Measurements from ENCODE around the gene COL13A1. TPM values are rescaled to one million over a fixed set of nuclear protein-coding genes. Genes with fewer than 3 reads are reported as not detected.

COL13A1 gene
- not detected in 2 replicates for total RNA-seq

GRCh38 chr10:69801434-69802315 lies at the start of gene COL13A1:
COL13A1 (plus strand) TSS chr10:69801906; CDS start chr10:69802424, 518 bp downstream.
- no peak for DNase-seq (ENCODE audit: low spot score)
- Mint-ChIP-seq H3K27ac (no peak within 1 kb of the TSS), H3K36me3 (ENCODE audit: low read depth) (peaks cover 2% of the 10 kb centered on the region), H3K9me3 (no peaks in the 10 kb centered on the region), H3K4me3 (peak within 1 kb of the TSS; percentile 1), H3K4me1 (ENCODE audit: low read depth) (no peaks in the 10 kb centered on the region), H3K27me3 (ENCODE audit: insufficient read depth) (peaks cover 55% of the 10 kb centered on the region)
- intact Hi-C loops (cut with micrococcal nuclease), result loop anchor here (2.0 kb wide), 1 partner anchor 157 kb away; no protein-coding TSS in a partner anchor

GRCh38 chr10:69752479-69752878 lies 49.2 kb upstream of the COL13A1 start:
- intact Hi-C loops (cut with micrococcal nuclease), result no loop called here
- H3K27ac Mint-ChIP-seq, result no peak overlapping the region
- H3K27me3 Mint-ChIP-seq (ENCODE audit: insufficient read depth), result peaks cover 20% of the 10 kb centered on the region
- no peaks in the 10 kb centered on the region for H3K9me3 Mint-ChIP-seq
- no peak overlapping the region for H3K4me3 Mint-ChIP-seq
- no peaks in the 10 kb centered on the region for H3K4me1 Mint-ChIP-seq (ENCODE audit: low read depth)
- no peaks in the 10 kb centered on the region for H3K36me3 Mint-ChIP-seq (ENCODE audit: low read depth)
- DNase-seq (ENCODE audit: low spot score), result no peak

GRCh38 chr10:69756279-69756678 lies 45.4 kb upstream of the COL13A1 start:
- intact Hi-C loops (cut with micrococcal nuclease), result no loop called here
- H3K4me3 Mint-ChIP-seq, result no peak overlapping the region
- H3K4me1 Mint-ChIP-seq (ENCODE audit: low read depth), result no peaks in the 10 kb centered on the region
- H3K27me3 Mint-ChIP-seq (ENCODE audit: insufficient read depth), result peaks cover 11% of the 10 kb centered on the region
- DNase-seq (ENCODE audit: low spot score), result no peak
- H3K36me3 Mint-ChIP-seq (ENCODE audit: low read depth), result no peaks in the 10 kb centered on the region
- no peak overlapping the region for H3K27ac Mint-ChIP-seq
- H3K9me3 Mint-ChIP-seq, result no peaks in the 10 kb centered on the region

- Mint-ChIP-seq H3K36me3 (ENCODE audit: low read depth) (no peaks in the 10 kb centered on the region), H3K4me3 (no peak overlapping the region), H3K27me3 (ENCODE audit: insufficient read depth) (peaks cover 8% of the 10 kb centered on the region), H3K27ac (no peak overlapping the region), H3K4me1 (ENCODE audit: low read depth) (no peaks in the 10 kb centered on the region), H3K9me3 (no peaks in the 10 kb centered on the region)
- DNase-seq (ENCODE audit: low spot score), result no peak
- intact Hi-C loops (cut with micrococcal nuclease), result no loop called here
Measured at GRCh38 chr10:69757206-69757552, 44.5 kb upstream of the COL13A1 start.

- Mint-ChIP-seq H3K9me3 (no peaks in the 10 kb centered on the region), H3K36me3 (ENCODE audit: low read depth) (no peaks in the 10 kb centered on the region), H3K4me1 (ENCODE audit: low read depth) (no peaks in the 10 kb centered on the region), H3K4me3 (no peak overlapping the region), H3K27me3 (ENCODE audit: insufficient read depth) (peaks cover 8% of the 10 kb centered on the region), H3K27ac (no peak overlapping the region)
- intact Hi-C loops (cut with micrococcal nuclease), result no loop called here
- no peak for DNase-seq (ENCODE audit: low spot score)
Measured at GRCh38 chr10:69757553-69758309, 44.0 kb upstream of the COL13A1 start.

- Mint-ChIP-seq H3K9me3 (no peaks in the 10 kb centered on the region), H3K27me3 (ENCODE audit: insufficient read depth) (peaks cover 8% of the 10 kb centered on the region), H3K36me3 (ENCODE audit: low read depth) (no peaks in the 10 kb centered on the region), H3K4me3 (no peak overlapping the region), H3K4me1 (ENCODE audit: low read depth) (no peaks in the 10 kb centered on the region), H3K27ac (no peak overlapping the region)
- intact Hi-C loops (cut with micrococcal nuclease), result no loop called here
- DNase-seq (ENCODE audit: low spot score), result no peak
Measured at GRCh38 chr10:69758310-69758728, 43.4 kb upstream of the COL13A1 start.

- no peak overlapping the region for H3K4me3 Mint-ChIP-seq
- H3K27me3 Mint-ChIP-seq (ENCODE audit: insufficient read depth), result peaks cover 4% of the 10 kb centered on the region
- intact Hi-C loops (cut with micrococcal nuclease), result no loop called here
- no peaks in the 10 kb centered on the region for H3K4me1 Mint-ChIP-seq (ENCODE audit: low read depth)
- H3K27ac Mint-ChIP-seq, result no peak overlapping the region
- no peaks in the 10 kb centered on the region for H3K36me3 Mint-ChIP-seq (ENCODE audit: low read depth)
- DNase-seq (ENCODE audit: low spot score), result no peak
- H3K9me3 Mint-ChIP-seq, result no peaks in the 10 kb centered on the region
Measured at GRCh38 chr10:69759641-69760040, 42.1 kb upstream of the COL13A1 start.

- Mint-ChIP-seq H3K36me3 (ENCODE audit: low read depth) (no peaks in the 10 kb centered on the region), H3K9me3 (no peaks in the 10 kb centered on the region), H3K27me3 (ENCODE audit: insufficient read depth) (peaks cover 2% of the 10 kb centered on the region), H3K27ac (no peak overlapping the region), H3K4me1 (ENCODE audit: low read depth) (no peaks in the 10 kb centered on the region), H3K4me3 (no peak overlapping the region)
- no peak for DNase-seq (ENCODE audit: low spot score)
- intact Hi-C loops (cut with micrococcal nuclease), result no loop called here
Measured at GRCh38 chr10:69760072-69760471, 41.6 kb upstream of the COL13A1 start.

GRCh38 chr10:69761320-69761719 lies 40.4 kb upstream of the COL13A1 start:
- intact Hi-C loops (cut with micrococcal nuclease), result no loop called here
- Mint-ChIP-seq H3K27me3 (ENCODE audit: insufficient read depth) (no peaks in the 10 kb centered on the region), H3K9me3 (no peaks in the 10 kb centered on the region), H3K4me1 (ENCODE audit: low read depth) (no peaks in the 10 kb centered on the region), H3K36me3 (ENCODE audit: low read depth) (no peaks in the 10 kb centered on the region), H3K4me3 (no peak overlapping the region), H3K27ac (no peak overlapping the region)
- no peak for DNase-seq (ENCODE audit: low spot score)

- H3K36me3 Mint-ChIP-seq (ENCODE audit: low read depth), result no peaks in the 10 kb centered on the region
- no peaks in the 10 kb centered on the region for H3K9me3 Mint-ChIP-seq
- no peaks in the 10 kb centered on the region for H3K4me1 Mint-ChIP-seq (ENCODE audit: low read depth)
Measured at GRCh38 chr10:69766161-69766910, 35.4 kb upstream of the COL13A1 start.

GRCh38 chr10:69767793-69768192 lies 33.9 kb upstream of the COL13A1 start:
- Mint-ChIP-seq H3K27me3 (ENCODE audit: insufficient read depth) (no peaks in the 10 kb centered on the region), H3K4me3 (no peak overlapping the region), H3K36me3 (ENCODE audit: low read depth) (no peaks in the 10 kb centered on the region), H3K4me1 (ENCODE audit: low read depth) (no peaks in the 10 kb centered on the region), H3K9me3 (no peaks in the 10 kb centered on the region), H3K27ac (no peak overlapping the region)
- DNase-seq (ENCODE audit: low spot score), result no peak
- intact Hi-C loops (cut with micrococcal nuclease), result no loop called here

More at GRCh38 chr10:69766161-69766910, 35.4 kb upstream of the COL13A1 start:
- no peak for DNase-seq (ENCODE audit: low spot score)
- intact Hi-C loops (cut with micrococcal nuclease), result no loop called here
- H3K27me3 Mint-ChIP-seq (ENCODE audit: insufficient read depth), result no peaks in the 10 kb centered on the region
- H3K4me3 Mint-ChIP-seq, result no peak overlapping the region
- H3K27ac Mint-ChIP-seq, result no peak overlapping the region

GRCh38 chr10:69768386-69768785 lies 33.3 kb upstream of the COL13A1 start:
- no peaks in the 10 kb centered on the region for H3K9me3 Mint-ChIP-seq
- intact Hi-C loops (cut with micrococcal nuclease), result no loop called here
- no peak overlapping the region for H3K4me3 Mint-ChIP-seq
- H3K36me3 Mint-ChIP-seq (ENCODE audit: low read depth), result no peaks in the 10 kb centered on the region
- H3K4me1 Mint-ChIP-seq (ENCODE audit: low read depth), result no peaks in the 10 kb centered on the region
- no peak for DNase-seq (ENCODE audit: low spot score)
- no peaks in the 10 kb centered on the region for H3K27me3 Mint-ChIP-seq (ENCODE audit: insufficient read depth)
- H3K27ac Mint-ChIP-seq, result no peak overlapping the region

Data from activated T-helper 1 cell treated with anti-CD3 and anti-CD28 coated beads, Interleukin-12 subunit alpha, Interleukin-12 subunit beta, Interleukin-2, Interleukin-4 antibody, amounts not matched to agents 30 ng/mL and 10 ng/mL and 1 ng/mL, durations not matched to agents 14 hours and 24 hours and 36 hours (primary cell).